ENCODE results near the gene PPFIBP1. TPM values are rescaled to one million over a fixed set of nuclear protein-coding genes. Genes with fewer than 3 reads are reported as not detected.

Gene PPFIBP1
- polyA plus RNA-seq, 1 donor (not counting 4 experiments of a cell fraction or from before 2014, with no cell fraction given) = 83.5 TPM

DNA sequence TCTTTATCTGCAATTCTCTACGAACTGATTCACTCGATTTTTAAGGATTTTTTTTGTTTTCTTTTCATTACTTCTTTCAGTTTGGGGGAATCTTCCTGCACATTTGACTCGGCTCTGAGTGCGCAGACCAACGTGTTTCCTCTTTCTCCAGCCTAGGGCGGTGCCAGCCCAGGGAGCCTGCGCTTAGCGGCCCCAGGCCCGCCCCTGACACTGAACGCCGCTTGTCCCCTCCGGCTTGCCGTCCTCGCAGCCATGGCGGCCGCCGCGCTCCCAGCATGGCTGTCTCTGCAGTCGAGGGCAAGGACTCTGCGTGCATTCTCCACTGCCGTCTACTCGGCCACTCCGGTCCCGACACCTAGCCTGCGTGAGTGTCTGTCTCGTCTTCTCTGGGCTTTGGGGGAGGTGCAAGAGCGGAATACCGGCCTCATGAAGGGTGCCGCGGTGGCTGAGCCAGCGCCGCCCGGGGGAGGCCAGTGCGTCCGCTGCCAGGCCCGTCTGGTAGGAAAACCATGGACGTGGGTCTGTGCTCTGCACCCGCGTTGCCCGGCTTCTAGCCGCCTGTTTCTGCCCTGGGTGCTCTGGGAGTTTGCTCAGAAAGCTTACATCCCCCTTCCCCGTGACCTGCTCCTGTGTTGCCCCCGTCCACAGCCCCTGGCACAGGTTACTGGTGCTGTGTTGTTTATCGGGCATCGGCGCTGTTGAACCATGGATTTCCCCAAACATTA is 186.7 kb downstream of the PPFIBP1 start, which contains the start of gene MRPS35:
Gene MRPS35 (plus strand): TSS at position 241 of the 725 bp plus-strand sequence. CDS start 12 bp downstream, at position 253.
- Histone ChIP-seq H3K27me3 (ENCODE audit: control insufficient read depth, extremely low read depth, insufficient read depth, low read length) (no peaks in the 10 kb centered on the region), H3K27ac (ENCODE audit: control insufficient read depth, insufficient read depth, low read length) (peak within 1 kb of the TSS; percentile 96), H4K20me1 (ENCODE audit: control insufficient read depth, extremely low read depth, insufficient read depth, low read length) (peaks cover 3% of the 10 kb centered on the region), H3K9me1 (ENCODE audit: control insufficient read depth, extremely low read depth, insufficient read depth, low read length) (no peaks in the 10 kb centered on the region), H3K4me1 (ENCODE audit: control insufficient read depth, extremely low read depth, insufficient read depth, low read length) (peaks cover 24% of the 10 kb centered on the region), H3K9ac (ENCODE audit: control insufficient read depth, extremely low read depth, insufficient read depth, low read length) (peak within 1 kb of the TSS; percentile 98), H3K36me3 (ENCODE audit: control insufficient read depth in 2 of 2, extremely low read depth in 1 of 2, insufficient read depth in 2 of 2, low read length in 2 of 2) (peaks cover 2 to 14% of the 10 kb centered on the region in 2 experiments), H2AFZ (ENCODE audit: control insufficient read depth, low read length) (peak within 1 kb of the TSS; percentile 100), H3K4me2 (ENCODE audit: control insufficient read depth, extremely low read depth, insufficient read depth, low read depth, low read length) (peak within 1 kb of the TSS; percentile 99), H3K4me3 (ENCODE audit: control insufficient read depth in 2 of 3, extremely low read depth in 1 of 3, insufficient read depth in 2 of 3, low read depth in 1 of 3, low read length in 3 of 3) (peak within 1 kb of the TSS; percentile 80 to 93 (median 91)), H3K9me3 (ENCODE audit: control insufficient read depth, low read depth, low read length) (no peaks in the 10 kb centered on the region), H3K79me2 (ENCODE audit: control insufficient read depth, insufficient read depth, low read length) (peaks cover 50% of the 10 kb centered on the region)
- dilution Hi-C loops (cut with MboI; ENCODE audit: extremely low pct_ligation_motif_present, low sequenced_read_pairs) = no loop called here
- TF ChIP-seq, protein P1, sequence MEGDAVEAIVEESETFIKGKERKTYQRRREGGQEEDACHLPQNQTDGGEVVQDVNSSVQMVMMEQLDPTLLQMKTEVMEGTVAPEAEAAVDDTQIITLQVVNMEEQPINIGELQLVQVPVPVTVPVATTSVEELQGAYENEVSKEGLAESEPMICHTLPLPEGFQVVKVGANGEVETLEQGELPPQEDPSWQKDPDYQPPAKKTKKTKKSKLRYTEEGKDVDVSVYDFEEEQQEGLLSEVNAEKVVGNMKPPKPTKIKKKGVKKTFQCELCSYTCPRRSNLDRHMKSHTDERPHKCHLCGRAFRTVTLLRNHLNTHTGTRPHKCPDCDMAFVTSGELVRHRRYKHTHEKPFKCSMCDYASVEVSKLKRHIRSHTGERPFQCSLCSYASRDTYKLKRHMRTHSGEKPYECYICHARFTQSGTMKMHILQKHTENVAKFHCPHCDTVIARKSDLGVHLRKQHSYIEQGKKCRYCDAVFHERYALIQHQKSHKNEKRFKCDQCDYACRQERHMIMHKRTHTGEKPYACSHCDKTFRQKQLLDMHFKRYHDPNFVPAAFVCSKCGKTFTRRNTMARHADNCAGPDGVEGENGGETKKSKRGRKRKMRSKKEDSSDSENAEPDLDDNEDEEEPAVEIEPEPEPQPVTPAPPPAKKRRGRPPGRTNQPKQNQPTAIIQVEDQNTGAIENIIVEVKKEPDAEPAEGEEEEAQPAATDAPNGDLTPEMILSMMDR (optimal IDR thresholded peaks at IDR 0.05 in 1 of 3, IDR thresholded peaks at IDR 0.05 in 1 of 3, conservative IDR thresholded peaks at IDR 0.05 in 1 of 3; ENCODE audit: extremely low read depth in 1 of 3, insufficient read depth in 2 of 3, low read length in 3 of 3) = no peak
- no peak for TF ChIP-seq EZH2 (IDR thresholded peaks at IDR 0.05; ENCODE audit: low read length)
- peak; percentile 26 for FAIRE-seq
- peak; percentile 36 for DNase-seq (ENCODE audit: low read depth, low spot score)

DNA sequence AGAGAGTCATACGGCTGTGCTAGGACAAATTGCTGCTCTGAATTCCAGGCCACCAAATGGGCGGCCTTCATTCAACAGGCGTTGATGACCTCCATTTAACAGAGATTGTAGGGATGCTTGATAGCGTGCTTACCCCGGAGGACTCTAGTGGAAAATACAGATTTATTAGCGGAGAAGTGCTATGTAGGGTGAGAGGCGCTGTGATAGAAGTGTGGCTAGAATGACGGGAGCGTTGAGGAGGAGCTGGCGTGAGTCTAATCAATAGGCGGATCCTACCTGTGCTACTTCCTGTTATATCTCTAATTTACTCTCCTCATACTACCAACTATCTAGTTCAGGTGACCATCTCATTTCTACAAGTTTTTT is 187.3 kb downstream of the PPFIBP1 start:
- no peaks in the 10 kb centered on the region for H3K9me3 ChIP-seq (ENCODE audit: control insufficient read depth, low read depth, low read length)
- peaks cover 3% of the 10 kb centered on the region for H4K20me1 ChIP-seq (ENCODE audit: control insufficient read depth, extremely low read depth, insufficient read depth, low read length)
- H3K9me1 ChIP-seq (ENCODE audit: control insufficient read depth, extremely low read depth, insufficient read depth, low read length) = no peaks in the 10 kb centered on the region
- dilution Hi-C loops (cut with MboI; ENCODE audit: extremely low pct_ligation_motif_present, low sequenced_read_pairs) = no loop called here
- H3K36me3 ChIP-seq (ENCODE audit: control insufficient read depth in 2 of 2, extremely low read depth in 1 of 2, insufficient read depth in 2 of 2, low read length in 2 of 2) = peaks cover 3 to 15% of the 10 kb centered on the region in 2 experiments
- no peak for TF ChIP-seq EZH2 (IDR thresholded peaks at IDR 0.05; ENCODE audit: low read length)
- TF ChIP-seq, protein P1 (optimal IDR thresholded peaks at IDR 0.05 in 1 of 3, IDR thresholded peaks at IDR 0.05 in 1 of 3, conservative IDR thresholded peaks at IDR 0.05 in 1 of 3; ENCODE audit: extremely low read depth in 1 of 3, insufficient read depth in 2 of 3, low read length in 3 of 3) = no peak
- peak overlapping the region; percentile 96 for H3K27ac ChIP-seq (ENCODE audit: control insufficient read depth, insufficient read depth, low read length)
- peak overlapping the region; percentile 98 for H3K9ac ChIP-seq (ENCODE audit: control insufficient read depth, extremely low read depth, insufficient read depth, low read length)
- peaks cover 50% of the 10 kb centered on the region for H3K79me2 ChIP-seq (ENCODE audit: control insufficient read depth, insufficient read depth, low read length)
- peak overlapping the region; percentile 99 for H3K4me2 ChIP-seq (ENCODE audit: control insufficient read depth, extremely low read depth, insufficient read depth, low read depth, low read length)
- H3K4me3 ChIP-seq (ENCODE audit: control insufficient read depth in 2 of 3, extremely low read depth in 1 of 3, insufficient read depth in 2 of 3, low read depth in 1 of 3, low read length in 3 of 3) = peak overlapping the region; percentile 80 to 93 (median 91)
- DNase-seq (ENCODE audit: low read depth, low spot score) (no peak), FAIRE-seq (peak; percentile 44)
- peak overlapping the region; percentile 100 for H2AFZ ChIP-seq (ENCODE audit: control insufficient read depth, low read length)
- H3K4me1 ChIP-seq (ENCODE audit: control insufficient read depth, extremely low read depth, insufficient read depth, low read length) = peaks cover 24% of the 10 kb centered on the region
- H3K27me3 ChIP-seq (ENCODE audit: control insufficient read depth, extremely low read depth, insufficient read depth, low read length) = no peaks in the 10 kb centered on the region
